Amniotic epithelial cell (primary cell): ENCODE measurements around the gene PPT2.
A peak's percentile ranks its signal among the peaks of the same experiment; 100 is the strongest.

Experiments used
- DNase-seq: peaks from one replicate; pipeline ENCODE4 v3.0.0-alpha.2; 2010; ENCODE audit warnings: low read depth

PPT2 gene

GRCh38 chr6:32151863-32152768 is 1.8 kb upstream of the PPT2 start, which contains the start of gene PRRT1:
TSS of gene PRRT1 (minus strand) at chr6:32151939. CDS start at chr6:32151827, 112 bp downstream.
- DNase-seq = no peak

- peak; percentile 21 for DNase-seq
Measured at GRCh38 chr6:32152769-32153563, 975 bp upstream of the PPT2 start.

GRCh38 chr6:32154514-32155161 is 697 bp downstream of the PPT2 start:
- DNase-seq = peak; percentile 54

GRCh38 chr6:32156891-32157290 is 3.0 kb downstream of the PPT2 start:
- DNase-seq = no peak

- DNase-seq = no peak
Measured at GRCh38 chr6:32158052-32158451, 4.1 kb downstream of the PPT2 start.

- no peak for DNase-seq
Measured at GRCh38 chr6:32163559-32164258, 9.8 kb downstream of the PPT2 start.

GRCh38 chr6:32164295-32164694 is 10.4 kb downstream of the PPT2 start, which contains the start of gene EGFL8:
TSS of gene EGFL8 (plus strand) at chr6:32164595. CDS start at chr6:32166166, 1,571 bp downstream.
- DNase-seq = no peak

GRCh38 chr6:32166411-32167061 is 12.6 kb downstream of the PPT2 start:
- no peak for DNase-seq

- no peak for DNase-seq
Measured at GRCh38 chr6:32167154-32167760, 13.3 kb downstream of the PPT2 start.

- no peak for DNase-seq
Measured at GRCh38 chr6:32167761-32168262, 13.9 kb downstream of the PPT2 start.

GRCh38 chr6:32168350-32168749 is 14.4 kb downstream of the PPT2 start:
- DNase-seq = no peak

GRCh38 chr6:32168807-32169591 is 15.1 kb downstream of the PPT2 start:
- peak; percentile 70 for DNase-seq

GRCh38 chr6:32170294-32170693 is 16.4 kb downstream of the PPT2 start:
- no peak for DNase-seq

- DNase-seq = no peak
Measured at GRCh38 chr6:32171234-32171633, 17.3 kb downstream of the PPT2 start.

GRCh38 chr6:32173051-32173727 is 19.2 kb downstream of the PPT2 start:
- no peak for DNase-seq

GRCh38 chr6:32174416-32174815 is 20.5 kb downstream of the PPT2 start:
- DNase-seq = no peak

GRCh38 chr6:32175322-32175710 is 21.4 kb downstream of the PPT2 start:
- DNase-seq = no peak

- DNase-seq = peak; percentile 96
Measured at GRCh38 chr6:32175711-32176475, 22.0 kb downstream of the PPT2 start, which contains the start of gene AGPAT1. TSS of gene AGPAT1 (minus strand) at chr6:32176084. CDS start at chr6:32171496, 4,588 bp downstream.
